H4 (cell line): ENCODE results near the gene BDH1. TPM values are rescaled to one million over a fixed set of nuclear protein-coding genes. Genes with fewer than 3 reads are reported as not detected.

ENCODE experiments used
- DNase-seq: peaks from one replicate; pipeline ENCODE4 v3.0.0-alpha.2; 2015; ENCODE audit warnings: low spot score
- total RNA-seq: library from RNA; depleted of rRNA; stranded (reverse); fragments of >200 nt; shearing (Covaris generic); gene quantifications from 2 replicates; pipeline ENCODE4 v1.2.3, GENCODE V29; 2014; rRNA removed

Gene BDH1
- total RNA-seq, 1 experiment from 2014 or later, result 4.9 TPM

DNA sequence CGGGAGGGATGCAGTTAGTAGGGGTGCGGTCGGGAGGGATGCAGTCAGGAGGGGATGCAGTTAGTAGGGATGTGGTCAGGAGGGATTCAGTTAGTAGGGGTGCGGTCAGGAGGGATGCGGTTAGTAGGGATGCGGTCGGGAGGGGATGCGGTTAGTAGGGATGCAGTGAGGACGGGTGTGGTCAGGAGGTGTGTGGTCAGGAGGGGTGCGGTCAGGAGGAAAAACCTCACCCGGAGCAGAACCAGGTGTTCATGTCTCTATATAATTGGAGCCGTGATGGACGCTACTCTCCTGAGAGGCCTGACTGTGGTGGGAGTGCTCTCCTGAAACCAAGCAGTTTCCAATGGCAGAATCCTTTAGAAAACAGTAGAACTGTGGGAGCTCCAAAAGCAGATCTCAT lies 95.8 kb downstream of the BDH1 start:
- DNase-seq, result peak; percentile 44

Other genes with a start within 250 kb of the BDH1 start
- gene RUBCN, start 180.9 kb upstream of the BDH1 start, total RNA-seq, result 6.3 and 7.5 TPM in 2 replicates
- 35.9 and 53.1 TPM in 2 replicates for gene FYTTD1, start 193.9 kb upstream of the BDH1 start, total RNA-seq
- 15.9 and 21.9 TPM in 2 replicates for gene LRCH3, start 235.3 kb upstream of the BDH1 start, total RNA-seq